ENCODE measurements around the gene RFTN1. TPM values are rescaled to one million over a fixed set of nuclear protein-coding genes. Genes with fewer than 3 reads are reported as not detected.

The RFTN1 gene
- total and polyA plus RNA-seq, 2 of the 8 experiments (the other 6 are each of a cell fraction or from before 2014, with no cell fraction given), result 4.6 to 6.7 TPM

- Histone ChIP-seq H2BK15ac (ENCODE audit: low read length) (no peak overlapping the region), H3K4me1 (replicated peaks in 1 of 4; ENCODE audit: control insufficient read depth in 3 of 4, insufficient read depth in 4 of 4, low read length in 3 of 4) (peaks cover 6 to 17% (median 15%) of the 10 kb centered on the region in 4 experiments; a peak in 6 of 7 replicates), H3K36me3 (ENCODE audit: control insufficient read depth in 2 of 4, insufficient read depth in 4 of 4, low read length in 3 of 4) (no peaks in the 10 kb centered on the region; a peak in 1 of 8 replicates), H3K79me1 (ENCODE audit: low read depth, low read length) (no peaks in the 10 kb centered on the region), H2AK5ac (ENCODE audit: low read depth, low read length) (no peak overlapping the region; the same call in 1 of the 2 replicates), H3K9me3 (ENCODE audit: insufficient read depth in 2 of 2, low read depth in 1 of 2, low read length in 1 of 2) (no peaks in the 10 kb centered on the region), H2BK120ac (replicated peaks; ENCODE audit: low read depth, low read length) (no peak overlapping the region), H3K23ac (ENCODE audit: insufficient read length) (no peak overlapping the region), H3K27me3 (replicated peaks in 1 of 4; ENCODE audit: control insufficient read depth in 3 of 4, extremely low read depth in 1 of 4, insufficient read depth in 3 of 4, low read length in 3 of 4) (no peaks in the 10 kb centered on the region), H3K79me2 (ENCODE audit: control insufficient read depth in 1 of 2, insufficient read depth in 2 of 2, low read length in 2 of 2) (no peaks in the 10 kb centered on the region; a peak in 1 of 4 replicates), H3K4me3 (ENCODE audit: extremely low read depth in 1 of 4, insufficient read depth in 2 of 4, low read depth in 3 of 4, low read length in 4 of 4) (no peak overlapping the region), H4K5ac (ENCODE audit: insufficient read length, low read depth, low read length) (no peak overlapping the region), H3K9ac (replicated peaks in 1 of 4; ENCODE audit: extremely low read depth in 1 of 4, low read depth in 3 of 4, low read length in 3 of 4) (no peak overlapping the region), H3K18ac (ENCODE audit: extremely low read depth, low read length) (no peak overlapping the region), H2AFZ (ENCODE audit: low read length) (no peak overlapping the region), H3K23me2 (ENCODE audit: low read depth, low read length) (no peaks in the 10 kb centered on the region), H3K4me2 (ENCODE audit: insufficient read depth in 1 of 2, low read depth in 2 of 2, low read length in 2 of 2) (no peak overlapping the region), H4K20me1 (replicated peaks in 1 of 2; ENCODE audit: control insufficient read depth in 1 of 2, insufficient read depth in 2 of 2, low read length in 2 of 2) (no peaks in the 10 kb centered on the region), H2BK12ac (ENCODE audit: low read depth, low read length) (no peak overlapping the region), H4K91ac (replicated peaks; ENCODE audit: insufficient read length, low read length) (no peak overlapping the region), H2BK20ac (ENCODE audit: low read length) (no peak overlapping the region), H3K4ac (replicated peaks; ENCODE audit: insufficient read length, low read depth, low read length) (no peak overlapping the region), H3K56ac (replicated peaks; ENCODE audit: insufficient read length, low read depth, low read length) (no peak overlapping the region), H3K27ac (ENCODE audit: low read depth, low read length) (no peak overlapping the region), H3K14ac (ENCODE audit: insufficient read length) (no peak overlapping the region), H4K8ac (ENCODE audit: extremely low read depth, insufficient read depth, low read length) (no peak overlapping the region), H2BK5ac (ENCODE audit: low read depth, low read length) (no peak overlapping the region)
- DNase-seq (ENCODE audit: low read depth in 1 of 2, low spot score in 2 of 2), result no peak
- ChIA-PET POLR2A (ENCODE audit: partially characterized antibody) (no interaction called here), CTCF (ENCODE audit: partially characterized antibody) (interaction anchor here (0.8 kb wide), 1 partner anchor 9 kb away, joined by 3 read pairs; no protein-coding TSS in a partner anchor)
- 81% methylated on average over 2 of the region's 2 CpGs; no CpG with 5 or more reads in 1 of the 2 experiments for WGBS, 2 experiments (ENCODE audit: extremely low coverage in 1 of 2, insufficient coverage in 1 of 2, insufficient read length in 1 of 2, insufficient replicate concordance in 2 of 2, low coverage in 1 of 2, low lambda C conversion rate in 2 of 2, missing lambda C conversion rate in 1 of 2)
- FAIRE-seq, result no peak
- no peak for TF ChIP-seq SRF (IDR thresholded peaks at IDR 0.05; ENCODE audit: low read depth, low read length)
- TF ChIP-seq YY1 (IDR thresholded peaks at IDR 0.05; ENCODE audit: low read depth, low read length), result no peak
- no peak for TF ChIP-seq TAF7 (optimal IDR thresholded peaks at IDR 0.05; ENCODE audit: borderline replicate concordance, low read depth, low read length)
- no peak for TF ChIP-seq RFX5 (IDR thresholded peaks at IDR 0.05; ENCODE audit: borderline replicate concordance, low read depth, low read length)
- no peak for TF ChIP-seq NANOG (IDR thresholded peaks at IDR 0.05; ENCODE audit: insufficient read depth, low read depth, low read length, poor library complexity, severe bottlenecking)
- no peak for TF ChIP-seq TBP (IDR thresholded peaks at IDR 0.05; ENCODE audit: low read depth, low read length)
- TF ChIP-seq CTBP2 (IDR thresholded peaks at IDR 0.05; ENCODE audit: borderline replicate concordance, insufficient read depth, insufficient read length, low read length), result no peak
- no peak for TF ChIP-seq SP2 (IDR thresholded peaks at IDR 0.05; ENCODE audit: low read length)
- no peak for TF ChIP-seq SP4 (IDR thresholded peaks at IDR 0.05; ENCODE audit: low read length)
- TF ChIP-seq SAP30 (IDR thresholded peaks at IDR 0.05; ENCODE audit: insufficient read depth, insufficient replicate concordance, low read length), result no peak
- no peak for TF ChIP-seq SP1 (IDR thresholded peaks at IDR 0.05; ENCODE audit: low read depth, low read length)
- TF ChIP-seq CEBPB (IDR thresholded peaks at IDR 0.05; ENCODE audit: low read depth, low read length), result no peak
- no peak for TF ChIP-seq USF2 (IDR thresholded peaks at IDR 0.05; ENCODE audit: low read length)
- no peak for TF ChIP-seq MAX (IDR thresholded peaks at IDR 0.05)
Observed at GRCh38 chr3:16486201-16486600, 27.3 kb downstream of the RFTN1 start.

Measured in H1 (cell line).